ENCODE data around the gene NFKBIL1.
A peak's percentile ranks its signal among the peaks of the same experiment; 100 is the strongest.

The NFKBIL1 gene

GRCh38 chr6:31579546-31580437, 32.4 kb downstream of the NFKBIL1 start:
- TF ChIP-seq TEAD4 (IDR thresholded peaks at IDR 0.05) (no peak), REST (IDR thresholded peaks at IDR 0.05; ENCODE audit: low read depth) (no peak), RAD21 (IDR thresholded peaks at IDR 0.05; ENCODE audit: low read depth) (no peak)

GRCh38 chr6:31580438-31580740, 33.0 kb downstream of the NFKBIL1 start:
- no peak for TF ChIP-seq RAD21 (IDR thresholded peaks at IDR 0.05; ENCODE audit: low read depth)
- TF ChIP-seq FOXM1 (IDR thresholded peaks at IDR 0.05; ENCODE audit: borderline replicate concordance, low read depth) = no peak
- no peak for TF ChIP-seq TCF12 (IDR thresholded peaks at IDR 0.05; ENCODE audit: low read depth)
- no peak for TF ChIP-seq TAF1 (IDR thresholded peaks at IDR 0.05; ENCODE audit: low read depth)
- no peak for TF ChIP-seq CREB1 (IDR thresholded peaks at IDR 0.05; ENCODE audit: low read depth)
- TF ChIP-seq REST (IDR thresholded peaks at IDR 0.05; ENCODE audit: low read depth) = no peak
- TF ChIP-seq ZBTB7A (IDR thresholded peaks at IDR 0.05; ENCODE audit: low read depth) = no peak
- TF ChIP-seq EGR1 (IDR thresholded peaks at IDR 0.05) = no peak
- TF ChIP-seq TEAD4 (IDR thresholded peaks at IDR 0.05) = no peak
- no peak for TF ChIP-seq EP300 (IDR thresholded peaks at IDR 0.05; ENCODE audit: borderline replicate concordance)
- TF ChIP-seq NFIC (IDR thresholded peaks at IDR 0.05) = no peak
- TF ChIP-seq MAX (IDR thresholded peaks at IDR 0.05) = no peak

- TF ChIP-seq ZBTB7A (IDR thresholded peaks at IDR 0.05; ENCODE audit: low read depth) (peak; percentile 72; the same call in 1 of the 2 replicates), YY1 (IDR thresholded peaks at IDR 0.05; ENCODE audit: low read depth) (no peak), MAX (IDR thresholded peaks at IDR 0.05) (peak; percentile 32; the same call in 1 of the 2 replicates), USF1 (IDR thresholded peaks at IDR 0.05) (no peak), TAF1 (IDR thresholded peaks at IDR 0.05; ENCODE audit: low read depth) (no peak; the same call in 1 of the 2 replicates), NFIC (IDR thresholded peaks at IDR 0.05) (no peak), CREB1 (IDR thresholded peaks at IDR 0.05; ENCODE audit: low read depth) (no peak), RAD21 (IDR thresholded peaks at IDR 0.05; ENCODE audit: low read depth) (peak; percentile 53; the same call in 1 of the 2 replicates), REST (IDR thresholded peaks at IDR 0.05; ENCODE audit: low read depth) (no peak)
Observed at GRCh38 chr6:31580807-31581433, 33.5 kb downstream of the NFKBIL1 start.

GRCh38 chr6:31581434-31582229, 34.2 kb downstream of the NFKBIL1 start:
- TF ChIP-seq EGR1 (IDR thresholded peaks at IDR 0.05) = no peak
- no peak for TF ChIP-seq FOXM1 (IDR thresholded peaks at IDR 0.05; ENCODE audit: borderline replicate concordance, low read depth)
- no peak for TF ChIP-seq ZBTB7A (IDR thresholded peaks at IDR 0.05; ENCODE audit: low read depth)
- TF ChIP-seq NFIC (IDR thresholded peaks at IDR 0.05) = no peak
- no peak for TF ChIP-seq EP300 (IDR thresholded peaks at IDR 0.05; ENCODE audit: borderline replicate concordance)
- TF ChIP-seq CEBPB (IDR thresholded peaks at IDR 0.05) = no peak
- TF ChIP-seq CREB1 (IDR thresholded peaks at IDR 0.05; ENCODE audit: low read depth) = no peak
- no peak for TF ChIP-seq TCF12 (IDR thresholded peaks at IDR 0.05; ENCODE audit: low read depth)
- no peak for TF ChIP-seq REST (IDR thresholded peaks at IDR 0.05; ENCODE audit: low read depth)
- no peak for TF ChIP-seq YY1 (IDR thresholded peaks at IDR 0.05; ENCODE audit: low read depth)
- no peak for TF ChIP-seq MAX (IDR thresholded peaks at IDR 0.05)
